ENCODE results near the gene OLFML1. TPM values are rescaled to one million over a fixed set of nuclear protein-coding genes. Genes with fewer than 3 reads are reported as not detected.
A peak's percentile ranks its signal among the peaks of the same experiment; 100 is the strongest.
"Not testable (repeated sequence)": the region's sequence is repeated elsewhere in the genome, so short reads cannot be mapped to it uniquely, and the experiment has no call there.

Gene OLFML1
- total RNA-seq, 1 experiment from 2014 or later: not detected

GRCh38 chr11:7495882-7496551 is 10.7 kb downstream of the OLFML1 start:
- no peaks in the 10 kb centered on the region for H3K27me3 ChIP-seq
- no peak for DNase-seq
- H3K4me3 ChIP-seq: no peak overlapping the region
- no peaks in the 10 kb centered on the region for H3K36me3 ChIP-seq
- no peaks in the 10 kb centered on the region for H3K9me3 ChIP-seq

GRCh38 chr11:7498193-7498592 is 12.9 kb downstream of the OLFML1 start:
- H3K9me3 ChIP-seq: no peaks in the 10 kb centered on the region
- H3K36me3 ChIP-seq: no peaks in the 10 kb centered on the region
- no peak overlapping the region for H3K4me3 ChIP-seq
- H3K27me3 ChIP-seq: no peaks in the 10 kb centered on the region
- no peak for DNase-seq

GRCh38 chr11:7499081-7499480 is 13.8 kb downstream of the OLFML1 start:
- Histone ChIP-seq H3K27me3 (no peaks in the 10 kb centered on the region), H3K9me3 (no peaks in the 10 kb centered on the region), H3K36me3 (no peaks in the 10 kb centered on the region), H3K4me3 (no peak overlapping the region)
- no peak for DNase-seq

- Histone ChIP-seq H3K4me3 (no peak overlapping the region), H3K9me3 (no peaks in the 10 kb centered on the region), H3K36me3 (no peaks in the 10 kb centered on the region), H3K27me3 (no peaks in the 10 kb centered on the region)
- DNase-seq: no peak
These were observed 14.9 kb downstream of the OLFML1 start for GRCh38 chr11:7500251-7500650.

- Histone ChIP-seq H3K4me3 (no peak overlapping the region), H3K36me3 (no peaks in the 10 kb centered on the region), H3K9me3 (no peaks in the 10 kb centered on the region), H3K27me3 (no peaks in the 10 kb centered on the region)
- no peak for DNase-seq
These were observed 15.9 kb downstream of the OLFML1 start for GRCh38 chr11:7501251-7501650.

GRCh38 chr11:7501894-7502293 is 16.6 kb downstream of the OLFML1 start:
- Histone ChIP-seq H3K27me3 (no peaks in the 10 kb centered on the region), H3K9me3 (no peaks in the 10 kb centered on the region), H3K36me3 (no peaks in the 10 kb centered on the region), H3K4me3 (no peak overlapping the region)
- DNase-seq: no peak

- no peaks in the 10 kb centered on the region for H3K9me3 ChIP-seq
- no peaks in the 10 kb centered on the region for H3K36me3 ChIP-seq
- H3K27me3 ChIP-seq: no peaks in the 10 kb centered on the region
- H3K4me3 ChIP-seq: no peak overlapping the region
- DNase-seq: no peak
These were observed 20.9 kb downstream of the OLFML1 start for GRCh38 chr11:7506243-7506642.

GRCh38 chr11:7508087-7508486 is 22.8 kb downstream of the OLFML1 start:
- Histone ChIP-seq H3K36me3 (no peaks in the 10 kb centered on the region), H3K4me3 (no peak overlapping the region), H3K27me3 (no peaks in the 10 kb centered on the region), H3K9me3 (no peaks in the 10 kb centered on the region)
- no peak for DNase-seq

- Histone ChIP-seq H3K9me3 (no peaks in the 10 kb centered on the region), H3K27me3 (peaks cover 9% of the 10 kb centered on the region), H3K4me3 (no peak overlapping the region), H3K36me3 (no peaks in the 10 kb centered on the region)
- no peak for DNase-seq
These were observed 24.7 kb downstream of the OLFML1 start for GRCh38 chr11:7509966-7510365.

GRCh38 chr11:7511401-7511800 is 26.1 kb downstream of the OLFML1 start:
- DNase-seq: no peak
- Histone ChIP-seq H3K27me3 (peaks cover 10% of the 10 kb centered on the region), H3K4me3 (no peak overlapping the region), H3K36me3 (no peaks in the 10 kb centered on the region), H3K9me3 (no peaks in the 10 kb centered on the region)

- DNase-seq: peak; percentile 31
These were observed 27.4 kb downstream of the OLFML1 start for GRCh38 chr11:7512525-7513233.

GRCh38 chr11:7513234-7514098 is 28.2 kb downstream of the OLFML1 start, which contains the start of gene PPFIBP2:
Gene PPFIBP2, plus strand, starts transcription at chr11:7513999. Its CDS starts 35,477 bp downstream, at chr11:7549476.
- peak; percentile 70 for DNase-seq
- Histone ChIP-seq H3K9me3 (no peaks in the 10 kb centered on the region), H3K36me3 (no peaks in the 10 kb centered on the region), H3K27me3 (peaks cover 10% of the 10 kb centered on the region), H3K4me3 (peak within 1 kb of the TSS; percentile 67)

More at GRCh38 chr11:7512525-7513233, 27.4 kb downstream of the OLFML1 start:
- peak overlapping the region; percentile 67 for H3K4me3 ChIP-seq
- H3K9me3 ChIP-seq: no peaks in the 10 kb centered on the region
- no peaks in the 10 kb centered on the region for H3K36me3 ChIP-seq
- peaks cover 10% of the 10 kb centered on the region for H3K27me3 ChIP-seq

- no peaks in the 10 kb centered on the region for H3K36me3 ChIP-seq
- peak; percentile 7 for DNase-seq
- H3K4me3 ChIP-seq: peak overlapping the region; percentile 67
- H3K9me3 ChIP-seq: no peaks in the 10 kb centered on the region
- peaks cover 10% of the 10 kb centered on the region for H3K27me3 ChIP-seq
These were observed 28.8 kb downstream of the OLFML1 start for GRCh38 chr11:7514099-7514591.

GRCh38 chr11:7515447-7515886 is 30.2 kb downstream of the OLFML1 start:
- peaks cover 10% of the 10 kb centered on the region for H3K27me3 ChIP-seq

GRCh38 chr11:7516475-7516874 is 31.2 kb downstream of the OLFML1 start:
- Histone ChIP-seq H3K36me3 (no peaks in the 10 kb centered on the region), H3K9me3 (no peaks in the 10 kb centered on the region), H3K4me3 (no peak overlapping the region), H3K27me3 (peaks cover 10% of the 10 kb centered on the region)
- no peak for DNase-seq

More at GRCh38 chr11:7515447-7515886, 30.2 kb downstream of the OLFML1 start:
- no peak for DNase-seq
- Histone ChIP-seq H3K4me3 (no peak overlapping the region), H3K9me3 (no peaks in the 10 kb centered on the region), H3K36me3 (no peaks in the 10 kb centered on the region)

- H3K27me3 ChIP-seq, H3K4me3 ChIP-seq, DNase-seq, H3K36me3 ChIP-seq, H3K9me3 ChIP-seq: not testable (repeated sequence)
These were observed 32.4 kb downstream of the OLFML1 start for GRCh38 chr11:7517743-7518142.

Measured in MG63 (cell line).